HG02642 (cell line): ENCODE measurements around the gene JAK1.

ENCODE experiments used
- ATAC-seq: cut with Tn5 transposase; IDR thresholded peaks from one replicate; pipeline ENCODE4 v1.9.1; 2021; ENCODE audit warnings: mild to moderate bottlenecking; ENCODE audit not compliant: unreplicated experiment, poor library complexity

The JAK1 gene

DNA sequence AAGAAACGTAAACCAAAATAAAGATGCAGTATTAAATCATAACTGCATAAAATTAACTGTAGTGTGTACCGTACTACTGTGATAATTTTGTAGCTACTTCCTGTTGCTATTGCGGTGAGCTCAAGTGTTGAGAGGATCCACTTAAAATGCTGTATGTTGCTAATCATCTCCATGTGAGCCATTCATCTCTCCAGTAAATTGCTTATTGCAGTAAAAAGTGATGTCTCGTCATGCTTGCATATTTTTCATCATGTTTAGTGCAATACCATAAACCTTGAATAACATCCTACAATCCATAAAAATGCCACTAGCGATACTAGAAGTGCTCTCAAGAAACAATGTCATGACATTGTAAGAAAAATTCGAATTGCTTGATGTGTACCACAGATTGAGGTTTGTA is 155.2 kb downstream of the JAK1 start:
- no peak for ATAC-seq

GRCh38 chr1:64810001-64810400 is 156.3 kb downstream of the JAK1 start:
- no peak for ATAC-seq

GRCh38 chr1:64809309-64809708 is 157.0 kb downstream of the JAK1 start:
- ATAC-seq, result no peak

DNA sequence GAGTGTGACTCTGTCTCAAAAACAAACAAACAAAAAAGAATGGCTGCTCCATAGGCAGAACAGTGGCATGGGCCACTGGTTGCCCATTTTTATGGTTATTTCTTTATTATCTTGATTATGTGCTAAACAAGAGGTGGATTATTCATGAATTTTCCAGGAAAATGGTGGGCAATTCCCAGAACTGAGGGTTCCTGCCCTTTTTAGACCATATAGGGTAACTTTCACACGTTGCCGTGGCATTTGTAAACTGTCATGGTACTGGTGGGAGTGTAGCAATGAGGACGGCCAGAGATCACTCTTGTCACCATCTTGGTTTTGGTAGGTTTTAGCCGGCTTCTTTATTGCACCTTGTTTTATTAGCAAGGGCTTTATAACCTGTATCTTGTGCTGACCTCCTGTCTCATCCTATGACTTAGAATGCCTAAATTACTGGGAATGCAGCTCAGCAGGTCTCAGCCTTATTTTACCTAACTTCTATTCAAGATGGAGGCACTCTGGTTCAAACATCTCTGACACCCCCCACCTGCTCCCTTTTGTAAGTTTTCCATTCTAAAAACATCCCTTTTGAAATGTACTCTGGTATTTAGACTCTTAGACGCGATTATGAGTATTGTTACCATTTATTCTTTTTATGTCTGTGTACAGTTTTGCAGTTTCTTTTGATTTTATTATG is 164.4 kb downstream of the JAK1 start:
- no peak for ATAC-seq

DNA sequence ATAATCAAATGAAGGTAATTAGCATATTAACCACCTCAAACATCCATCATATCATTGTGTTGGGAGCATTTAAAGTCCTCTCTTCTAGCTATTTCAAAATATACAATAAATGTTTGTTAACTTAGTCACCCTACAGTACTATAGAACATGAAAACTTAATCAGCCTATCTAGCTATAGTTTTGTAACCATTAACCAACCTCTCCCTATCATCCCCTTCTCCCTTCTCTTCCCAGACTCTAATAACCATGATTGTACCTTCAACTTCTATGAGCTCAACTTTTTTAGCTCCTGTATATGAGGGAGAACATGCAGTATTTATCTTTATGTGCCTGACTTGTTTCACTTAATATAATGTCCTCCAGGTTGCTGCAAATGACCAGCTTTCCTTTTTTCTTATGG is 167.5 kb downstream of the JAK1 start:
- no peak for ATAC-seq

DNA sequence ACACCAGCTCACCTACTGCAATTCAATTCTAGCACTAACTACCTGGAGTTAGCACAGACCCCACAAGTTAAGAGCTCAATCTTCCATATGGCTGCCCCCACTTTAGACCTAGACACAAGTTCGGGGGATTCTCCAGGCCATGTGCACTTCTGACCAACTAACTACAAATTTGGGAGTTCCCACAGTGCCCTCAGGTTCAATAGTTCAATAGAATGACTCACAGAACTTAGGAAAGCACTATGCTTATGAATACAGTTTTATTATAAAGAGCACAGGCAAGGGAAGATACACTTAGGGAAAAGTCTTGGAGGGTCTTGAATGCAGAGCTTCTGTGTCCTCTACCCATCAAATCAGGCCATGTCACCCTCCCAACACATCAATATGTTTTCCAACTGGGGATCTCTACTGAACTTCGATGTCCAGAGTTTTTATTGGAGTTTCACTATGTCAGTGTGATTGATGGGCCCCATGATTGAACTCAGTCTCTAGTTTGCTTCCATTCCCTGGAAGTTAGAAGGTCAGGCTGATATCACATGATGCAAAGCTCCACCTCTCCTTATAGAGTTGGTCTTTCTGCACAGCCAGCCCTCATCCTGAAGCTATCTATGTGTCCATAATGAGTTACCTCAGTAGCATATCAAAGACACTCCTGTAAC is 175.4 kb downstream of the JAK1 start:
- ATAC-seq, result no peak
